ENCODE results near the gene ANKH. TPM values are rescaled to one million over a fixed set of nuclear protein-coding genes. Genes with fewer than 3 reads are reported as not detected.

Gene ANKH
- total RNA-seq, 1 donor from 2014 or later, result 30.9 TPM

DNA sequence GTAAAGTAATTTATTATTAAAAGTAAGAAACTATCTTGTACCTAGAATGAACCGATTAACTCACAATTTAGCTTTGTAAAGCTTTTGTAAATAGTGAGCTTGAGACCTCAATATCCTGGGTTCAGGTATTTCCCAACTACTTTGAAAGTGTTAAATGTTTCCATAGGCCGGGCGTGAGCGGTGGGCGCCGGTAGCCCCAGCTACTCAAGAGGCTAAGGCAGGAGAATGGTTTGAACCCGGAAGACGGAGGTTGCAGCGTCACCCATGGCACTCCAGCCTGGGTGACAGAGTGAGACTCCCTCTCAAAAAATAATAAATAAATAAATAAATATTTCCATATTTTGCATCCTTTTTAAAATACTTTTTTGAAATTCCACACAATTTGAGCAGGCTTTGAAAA is 1.5 kb upstream of the ANKH start:
- H3K27ac ChIP-seq, result peak overlapping the region; percentile 96
- peaks cover 16% of the 10 kb centered on the region for H3K4me1 ChIP-seq
- no peaks in the 10 kb centered on the region for H3K9me3 ChIP-seq
- H3K27me3 ChIP-seq, result no peaks in the 10 kb centered on the region
- no peak for DNase-seq (ENCODE audit: extremely low spot score in 2 of 2)
- intact Hi-C loops (cut with DNase I), result no loop called here
- peak overlapping the region in 1 of 2 donors; percentile 78 for H3K4me3 ChIP-seq
- H3K36me3 ChIP-seq, result no peaks in the 10 kb centered on the region
- TF ChIP-seq, protein P1, sequence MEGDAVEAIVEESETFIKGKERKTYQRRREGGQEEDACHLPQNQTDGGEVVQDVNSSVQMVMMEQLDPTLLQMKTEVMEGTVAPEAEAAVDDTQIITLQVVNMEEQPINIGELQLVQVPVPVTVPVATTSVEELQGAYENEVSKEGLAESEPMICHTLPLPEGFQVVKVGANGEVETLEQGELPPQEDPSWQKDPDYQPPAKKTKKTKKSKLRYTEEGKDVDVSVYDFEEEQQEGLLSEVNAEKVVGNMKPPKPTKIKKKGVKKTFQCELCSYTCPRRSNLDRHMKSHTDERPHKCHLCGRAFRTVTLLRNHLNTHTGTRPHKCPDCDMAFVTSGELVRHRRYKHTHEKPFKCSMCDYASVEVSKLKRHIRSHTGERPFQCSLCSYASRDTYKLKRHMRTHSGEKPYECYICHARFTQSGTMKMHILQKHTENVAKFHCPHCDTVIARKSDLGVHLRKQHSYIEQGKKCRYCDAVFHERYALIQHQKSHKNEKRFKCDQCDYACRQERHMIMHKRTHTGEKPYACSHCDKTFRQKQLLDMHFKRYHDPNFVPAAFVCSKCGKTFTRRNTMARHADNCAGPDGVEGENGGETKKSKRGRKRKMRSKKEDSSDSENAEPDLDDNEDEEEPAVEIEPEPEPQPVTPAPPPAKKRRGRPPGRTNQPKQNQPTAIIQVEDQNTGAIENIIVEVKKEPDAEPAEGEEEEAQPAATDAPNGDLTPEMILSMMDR (IDR thresholded peaks at IDR 0.05), result no peak
- TF ChIP-seq POLR2AphosphoS5 (IDR thresholded peaks at IDR 0.05; ENCODE audit: insufficient read depth in 1 of 2, low read depth in 1 of 2) (no peak), POLR2A (IDR thresholded peaks at IDR 0.05) (no peak)

DNA sequence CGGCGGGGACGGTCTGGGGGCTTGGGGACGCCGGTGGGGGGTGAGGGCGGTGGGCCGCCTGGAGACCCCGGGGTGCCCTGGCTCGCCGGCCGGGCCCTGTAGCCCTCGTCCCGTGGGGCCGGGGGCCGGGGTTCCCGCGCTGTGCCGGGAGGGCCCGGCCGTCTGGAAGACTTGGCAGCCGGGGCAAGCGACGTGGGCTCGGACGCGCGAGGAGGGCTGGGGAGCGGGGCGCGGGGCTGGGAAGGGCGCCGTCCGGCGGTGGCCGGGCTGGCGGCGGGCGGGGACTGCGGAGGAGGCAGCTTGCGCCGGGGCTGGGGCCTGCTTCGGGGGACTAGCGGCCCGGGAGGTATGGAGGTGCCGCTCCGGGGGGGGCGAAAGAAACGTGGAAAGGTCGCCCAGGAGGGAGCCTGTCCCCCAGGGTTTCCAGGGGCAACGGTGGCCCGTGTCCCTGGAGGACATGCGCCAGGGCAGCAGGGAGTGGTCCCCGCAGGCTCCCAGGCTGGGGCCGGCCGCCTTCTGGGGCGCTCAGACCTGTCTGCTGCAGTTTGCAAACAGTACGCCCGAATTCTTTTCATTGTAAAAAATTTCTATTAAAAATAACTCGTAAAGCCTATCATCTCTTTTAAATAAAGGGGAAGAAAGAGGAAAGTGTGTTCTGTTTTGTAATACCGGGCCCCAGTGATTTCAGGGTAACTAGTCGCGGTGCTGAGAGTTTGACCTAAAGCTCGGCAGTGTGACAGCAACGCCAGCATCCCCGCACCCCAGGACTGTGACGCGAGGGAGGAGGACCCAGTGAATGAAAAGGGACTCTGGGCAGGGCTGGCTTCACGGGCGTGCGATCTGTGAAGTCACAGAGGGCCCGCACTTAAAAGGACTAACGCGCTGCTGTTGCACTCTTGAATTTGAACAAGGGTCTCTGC is 752 bp upstream of the ANKH start:
- H3K27ac ChIP-seq, result peak overlapping the region; percentile 96
- no peaks in the 10 kb centered on the region for H3K9me3 ChIP-seq
- H3K27me3 ChIP-seq, result no peaks in the 10 kb centered on the region
- H3K4me1 ChIP-seq, result peaks cover 16% of the 10 kb centered on the region
- H3K36me3 ChIP-seq, result no peaks in the 10 kb centered on the region
- no peak for TF ChIP-seq POLR2A (IDR thresholded peaks at IDR 0.05)
- TF ChIP-seq POLR2AphosphoS5 (IDR thresholded peaks at IDR 0.05; ENCODE audit: insufficient read depth in 1 of 2, low read depth in 1 of 2), result peak in 1 of 2 donors; percentile 53
- DNase-seq (ENCODE audit: extremely low spot score in 2 of 2), result no peak
- H3K4me3 ChIP-seq, result peak overlapping the region; percentile 78 to 90
- intact Hi-C loops (cut with DNase I), result no loop called here

DNA sequence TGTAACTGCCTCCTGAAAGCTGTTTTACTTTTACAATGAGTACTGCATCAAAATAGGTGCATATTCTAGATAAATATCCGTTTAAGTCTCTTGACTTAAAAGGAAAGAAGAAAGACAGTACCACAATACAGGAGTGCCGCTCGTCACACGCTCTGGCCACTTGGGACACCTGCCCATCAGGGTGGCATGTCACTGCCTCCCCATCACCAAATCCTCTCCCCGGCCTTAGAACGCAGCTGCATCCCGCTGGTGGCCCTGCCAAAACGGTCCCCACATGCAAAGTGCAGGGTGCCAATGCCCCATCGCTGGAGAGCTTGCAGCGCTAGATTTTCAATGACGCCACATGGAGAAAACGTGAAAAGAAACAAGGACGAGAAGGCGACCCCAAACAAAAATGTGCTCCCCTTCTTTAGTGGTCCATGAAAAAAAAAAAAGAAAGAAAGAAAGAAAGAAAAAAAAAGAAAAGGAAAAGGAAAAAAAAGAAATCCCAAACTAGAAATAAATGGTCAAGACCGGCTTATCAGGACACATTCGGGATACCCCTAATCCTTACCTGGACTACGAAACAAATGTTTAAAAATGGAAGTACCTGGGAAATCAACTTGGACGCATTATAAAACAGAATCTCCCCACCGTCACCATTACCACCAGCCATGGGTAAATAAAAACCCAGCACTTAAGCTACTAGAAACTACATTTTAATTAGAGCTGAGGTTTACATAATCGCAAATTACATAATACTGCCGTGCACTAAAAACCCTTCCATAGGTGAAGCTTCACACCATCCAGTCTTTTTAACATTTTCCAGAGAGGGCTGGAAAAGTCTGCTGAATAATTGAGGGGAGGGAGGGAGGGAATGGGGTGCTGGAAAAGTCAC is 1.0 kb downstream of the ANKH start:
- intact Hi-C loops (cut with DNase I), result no loop called here

DNA sequence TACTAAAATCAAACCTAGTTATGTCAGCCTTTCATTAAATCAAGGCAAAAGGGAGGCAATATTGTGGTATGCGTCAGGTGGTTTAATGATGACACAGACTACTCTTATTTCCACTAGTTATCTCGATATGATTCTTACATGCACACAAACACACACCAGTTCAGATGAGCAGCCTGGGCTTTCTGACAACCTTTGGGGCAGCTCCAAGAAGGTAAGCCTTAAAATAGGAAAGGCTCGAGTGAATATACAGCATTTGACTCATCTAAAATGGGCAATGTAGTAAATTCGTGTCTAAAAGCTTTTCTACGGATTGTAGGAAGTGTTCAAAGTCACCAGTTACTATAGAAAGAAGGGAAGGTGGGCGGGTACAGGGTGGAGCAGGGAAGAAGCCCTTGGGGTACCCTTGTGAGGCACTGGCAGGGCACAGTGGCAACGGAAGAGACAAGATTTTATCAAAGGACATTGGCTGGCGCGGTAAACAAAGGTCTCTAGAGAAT is 1.9 kb downstream of the ANKH start:
- H3K4me1 ChIP-seq, result peaks cover 16% of the 10 kb centered on the region
- TF ChIP-seq, protein P1 (IDR thresholded peaks at IDR 0.05), result no peak
- no peak for TF ChIP-seq POLR2A (IDR thresholded peaks at IDR 0.05)
- TF ChIP-seq POLR2AphosphoS5 (IDR thresholded peaks at IDR 0.05; ENCODE audit: insufficient read depth in 1 of 2, low read depth in 1 of 2), result no peak
- H3K27ac ChIP-seq, result peak overlapping the region; percentile 96
- no peaks in the 10 kb centered on the region for H3K9me3 ChIP-seq
- H3K27me3 ChIP-seq, result no peaks in the 10 kb centered on the region
- no peak for DNase-seq (ENCODE audit: extremely low spot score in 2 of 2)
- intact Hi-C loops (cut with DNase I), result no loop called here
- H3K36me3 ChIP-seq, result no peaks in the 10 kb centered on the region
- peak overlapping the region; percentile 78 to 90 for H3K4me3 ChIP-seq

More for the DNA sequence above, 1.0 kb downstream of the ANKH start:
- TF ChIP-seq, protein P1 (IDR thresholded peaks at IDR 0.05), result no peak
- TF ChIP-seq POLR2A (IDR thresholded peaks at IDR 0.05) (no peak), POLR2AphosphoS5 (IDR thresholded peaks at IDR 0.05; ENCODE audit: insufficient read depth in 1 of 2, low read depth in 1 of 2) (no peak)
- Histone ChIP-seq H3K27ac (peak overlapping the region; percentile 96), H3K27me3 (no peaks in the 10 kb centered on the region), H3K36me3 (no peaks in the 10 kb centered on the region), H3K4me1 (peaks cover 16% of the 10 kb centered on the region), H3K9me3 (no peaks in the 10 kb centered on the region), H3K4me3 (peak overlapping the region; percentile 78 to 90)
- DNase-seq (ENCODE audit: extremely low spot score in 2 of 2), result no peak

DNA sequence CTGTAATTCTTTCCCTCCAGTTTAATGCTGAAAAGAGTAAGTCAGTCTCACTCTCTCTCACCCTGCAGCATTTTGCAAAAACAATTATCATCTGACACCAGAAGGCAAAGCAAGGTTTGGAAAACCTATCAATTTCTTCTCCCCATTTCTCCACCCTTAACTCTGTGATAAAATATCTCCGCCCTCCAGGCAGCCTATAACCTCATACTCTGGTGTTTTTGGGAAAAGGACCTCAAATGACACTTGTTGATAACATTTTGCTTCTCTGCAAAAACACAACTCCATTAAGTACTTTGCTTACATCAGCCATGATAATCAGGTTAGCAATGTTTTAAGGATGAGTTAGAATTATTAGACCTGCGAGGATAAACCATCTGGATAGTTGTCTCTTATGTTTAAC is 2.3 kb downstream of the ANKH start:
- TF ChIP-seq POLR2A (IDR thresholded peaks at IDR 0.05), result no peak
- TF ChIP-seq, protein P1 (IDR thresholded peaks at IDR 0.05), result no peak
- TF ChIP-seq POLR2AphosphoS5 (IDR thresholded peaks at IDR 0.05; ENCODE audit: insufficient read depth in 1 of 2, low read depth in 1 of 2), result no peak
- no peaks in the 10 kb centered on the region for H3K9me3 ChIP-seq
- H3K27me3 ChIP-seq, result no peaks in the 10 kb centered on the region
- no peak overlapping the region for H3K27ac ChIP-seq
- H3K4me3 ChIP-seq, result no peak overlapping the region
- H3K36me3 ChIP-seq, result no peaks in the 10 kb centered on the region
- DNase-seq (ENCODE audit: extremely low spot score in 2 of 2), result no peak
- intact Hi-C loops (cut with DNase I), result no loop called here
- peaks cover 16% of the 10 kb centered on the region for H3K4me1 ChIP-seq
